Neural progenitor cell (in vitro differentiated cells): ENCODE measurements around the gene GFPT1. TPM values are rescaled to one million over a fixed set of nuclear protein-coding genes. Genes with fewer than 3 reads are reported as not detected.

Experiments used
- DNase-seq: peaks from one replicate; pipeline ENCODE4 v3.0.0-alpha.2; 2016; ENCODE audit warnings: low spot score
- H2AFZ ChIP-seq: fragments of 200-600 bp; sonication (generic); replicated peaks from 2 replicates; pipeline ENCODE4 v1.6.1; 2016; ENCODE audit warnings: antibody characterized with exemption
- H3F3A ChIP-seq: fragments of 200-600 bp; sonication (generic); 2 replicates; pipeline ENCODE4 v1.6.1; 2016; ENCODE audit warnings: antibody characterized with exemption, low read depth
- H3K27ac ChIP-seq: fragments of 200-600 bp; sonication (generic); 2 replicates; pipeline ENCODE4 v1.5.1; 2016; ENCODE audit warnings: mild to moderate bottlenecking
- H3K27me3 ChIP-seq: fragments of 200-600 bp; sonication (generic); 2 replicates; pipeline ENCODE4 v1.6.1; 2016; ENCODE audit warnings: mild to moderate bottlenecking, moderate library complexity
- H3K36me3 ChIP-seq: fragments of 200-600 bp; sonication (generic); 2 replicates; pipeline ENCODE4 v1.5.1; 2016
- H3K4me1 ChIP-seq: fragments of 200-600 bp; sonication (generic); 2 replicates; pipeline ENCODE4 v1.6.1; 2016; ENCODE audit warnings: mixed run types
- H3K4me2 ChIP-seq: fragments of 200-600 bp; sonication (generic); 2 replicates; pipeline ENCODE4 v1.6.1; 2016
- H3K4me3 ChIP-seq: fragments of 200-600 bp; sonication (generic); 2 replicates; pipeline ENCODE4 v1.5.1; 2016
- H3K79me2 ChIP-seq: fragments of 200-600 bp; sonication (generic); 2 replicates; pipeline ENCODE4 v1.6.1; 2016; ENCODE audit warnings: low read depth
- H3K9ac ChIP-seq: fragments of 200-600 bp; sonication (generic); 2 replicates; pipeline ENCODE4 v1.6.1; 2016
- H3K9me3 ChIP-seq: fragments of 200-600 bp; sonication (generic); 2 replicates; pipeline ENCODE4 v1.5.1; 2016; ENCODE audit warnings: low read depth
- H4K20me1 ChIP-seq: fragments of 200-600 bp; sonication (generic); 2 replicates; pipeline ENCODE4 v1.6.1; 2016; ENCODE audit warnings: low read depth
- H3K27ac Mint-ChIP-seq: 3 replicates; pipeline ENCODE4 v1.8.0; 2021; ENCODE audit warnings: mixed read lengths
- H3K27me3 Mint-ChIP-seq: 2 replicates; pipeline ENCODE4 v1.8.0; 2022; ENCODE audit warnings: low read depth, mild to moderate bottlenecking, inconsistent platforms, moderate library complexity, mixed read lengths; ENCODE audit not compliant: insufficient read depth
- H3K36me3 Mint-ChIP-seq: 3 replicates; pipeline ENCODE4 v1.8.0; 2021; ENCODE audit warnings: mixed read lengths
- H3K4me1 Mint-ChIP-seq: 3 replicates; pipeline ENCODE4 v1.8.0; 2021; ENCODE audit warnings: mixed read lengths
- H3K4me3 Mint-ChIP-seq: 3 replicates; pipeline ENCODE4 v1.8.0; 2021; ENCODE audit warnings: mild to moderate bottlenecking, moderate library complexity, mixed read lengths
- H3K9me3 Mint-ChIP-seq: 3 replicates; pipeline ENCODE4 v1.8.0; 2020; ENCODE audit warnings: mixed read lengths
- CTCF ChIP-seq: fragments of 200-600 bp; sonication (generic); IDR thresholded peaks from 2 replicates; pipeline ENCODE4 v1.5.1; 2017; ENCODE audit warnings: antibody characterized with exemption, mild to moderate bottlenecking
- EZH2 ChIP-seq: fragments of 200-600 bp; sonication (generic); IDR thresholded peaks from 2 replicates; pipeline ENCODE4 v1.6.1; 2017; ENCODE audit warnings: antibody characterized with exemption, mild to moderate bottlenecking, moderate library complexity
- EZH2phosphoT487 ChIP-seq: fragments of 200-600 bp; sonication (generic); IDR thresholded peaks from 2 replicates; pipeline ENCODE4 v1.6.1; 2017; ENCODE audit warnings: antibody characterized with exemption
- total RNA-seq: library from RNA; depleted of rRNA; stranded (reverse); fragments of >200 nt; gene quantifications from 2 replicates; pipeline ENCODE4 v1.2.3, GENCODE V29; 2015; ENCODE audit warnings: low replicate concordance

GFPT1 gene
- total RNA-seq, 1 donor from 2014 or later, result 54.3 TPM

- peak overlapping the region; percentile 85 for H3K4me2 ChIP-seq
- peaks cover 6% of the 10 kb centered on the region for H3K4me1 ChIP-seq
- H3K9me3 Mint-ChIP-seq, result no peaks in the 10 kb centered on the region
- peak overlapping the region; percentile 54 for H3K4me3 ChIP-seq
- no peak for TF ChIP-seq CTCF
- no peak for TF ChIP-seq EZH2
- TF ChIP-seq EZH2phosphoT487, result no peak
- no peak overlapping the region for H3K27ac ChIP-seq
- peak overlapping the region; percentile 83 for H3K4me3 Mint-ChIP-seq
- H3K36me3 Mint-ChIP-seq, result no peaks in the 10 kb centered on the region
- DNase-seq, result no peak
- H3F3A ChIP-seq, result peaks cover 5% of the 10 kb centered on the region
- H3K27me3 ChIP-seq, result peaks cover 39% of the 10 kb centered on the region
- no peak overlapping the region for H3K9ac ChIP-seq
- peak overlapping the region; percentile 78 for H3K27ac Mint-ChIP-seq
- no peaks in the 10 kb centered on the region for H3K79me2 ChIP-seq
- peaks cover 16% of the 10 kb centered on the region for H3K27me3 Mint-ChIP-seq
- H3K36me3 ChIP-seq, result no peaks in the 10 kb centered on the region
- H2AFZ ChIP-seq, result no peak overlapping the region
- H4K20me1 ChIP-seq, result no peaks in the 10 kb centered on the region
- no peaks in the 10 kb centered on the region for H3K9me3 ChIP-seq
- peaks cover 9% of the 10 kb centered on the region for H3K4me1 Mint-ChIP-seq
Measured at GRCh38 chr2:69307579-69308064, 79.4 kb downstream of the GFPT1 start.

- Mint-ChIP-seq H3K27ac (no peak overlapping the region), H3K4me3 (peak overlapping the region; percentile 83), H3K9me3 (no peaks in the 10 kb centered on the region), H3K4me1 (peaks cover 9% of the 10 kb centered on the region), H3K36me3 (no peaks in the 10 kb centered on the region), H3K27me3 (peaks cover 16% of the 10 kb centered on the region)
- H2AFZ ChIP-seq, result peak overlapping the region; percentile 82
- peak overlapping the region; percentile 54 for H3K4me3 ChIP-seq
- H3K9me3 ChIP-seq, result no peaks in the 10 kb centered on the region
- TF ChIP-seq EZH2 (peak; percentile 44), CTCF (peak; percentile 70), EZH2phosphoT487 (no peak)
- peaks cover 39% of the 10 kb centered on the region for H3K27me3 ChIP-seq
- H3K4me1 ChIP-seq, result peaks cover 6% of the 10 kb centered on the region
- H3K79me2 ChIP-seq, result no peaks in the 10 kb centered on the region
- no peaks in the 10 kb centered on the region for H4K20me1 ChIP-seq
- H3K9ac ChIP-seq, result no peak overlapping the region
- peaks cover 5% of the 10 kb centered on the region for H3F3A ChIP-seq
- H3K4me2 ChIP-seq, result peak overlapping the region; percentile 85
- H3K36me3 ChIP-seq, result no peaks in the 10 kb centered on the region
- no peak overlapping the region for H3K27ac ChIP-seq
- DNase-seq, result peak; percentile 90
Measured at GRCh38 chr2:69306822-69307578, 80.0 kb downstream of the GFPT1 start.

- peak overlapping the region; percentile 85 for H3K4me2 ChIP-seq
- Mint-ChIP-seq H3K4me1 (peaks cover 9% of the 10 kb centered on the region), H3K27me3 (peaks cover 16% of the 10 kb centered on the region), H3K27ac (no peak overlapping the region), H3K36me3 (no peaks in the 10 kb centered on the region), H3K9me3 (no peaks in the 10 kb centered on the region), H3K4me3 (peak overlapping the region; percentile 83)
- no peaks in the 10 kb centered on the region for H3K36me3 ChIP-seq
- peak overlapping the region; percentile 54 for H3K4me3 ChIP-seq
- peaks cover 6% of the 10 kb centered on the region for H3K4me1 ChIP-seq
- no peaks in the 10 kb centered on the region for H3K9me3 ChIP-seq
- peak overlapping the region; percentile 82 for H2AFZ ChIP-seq
- peak; percentile 50 for DNase-seq
- no peak overlapping the region for H3K27ac ChIP-seq
- H3K27me3 ChIP-seq, result peaks cover 39% of the 10 kb centered on the region
- no peaks in the 10 kb centered on the region for H3K79me2 ChIP-seq
- H4K20me1 ChIP-seq, result no peaks in the 10 kb centered on the region
- peaks cover 5% of the 10 kb centered on the region for H3F3A ChIP-seq
- no peak overlapping the region for H3K9ac ChIP-seq
- TF ChIP-seq EZH2 (peak; percentile 61), CTCF (no peak), EZH2phosphoT487 (peak; percentile 60)
Measured at GRCh38 chr2:69306393-69306821, 80.6 kb downstream of the GFPT1 start.
